Cardiac muscle cell (in vitro differentiated cells and primary cell): Measurements from ENCODE around the gene APOE. TPM values are rescaled to one million over a fixed set of nuclear protein-coding genes. Genes with fewer than 3 reads are reported as not detected.
A peak's percentile ranks its signal among the peaks of the same experiment; 100 is the strongest.

Source experiments
- DNase-seq, 2 donors: peaks; one replicate each; pipeline versions ENCODE4 v3.0.0 to v3.0.0-alpha.2; 2010 to 2017; ENCODE audit warnings: low read depth in 1 of 2, low spot score in 1 of 2
- H3K27ac ChIP-seq: fragments of 200-600 bp; sonication (generic); 2 replicates; pipeline ENCODE4 v1.5.1; 2016
- H3K27me3 ChIP-seq: fragments of 200-600 bp; sonication (generic); 2 replicates; pipeline ENCODE4 v1.6.0; 2016; ENCODE audit warnings: control low read depth
- H3K36me3 ChIP-seq: fragments of 200-600 bp; sonication (generic); 2 replicates; pipeline ENCODE4 v1.5.1; 2016; ENCODE audit warnings: control low read depth
- H3K4me1 ChIP-seq: fragments of 200-600 bp; sonication (generic); 2 replicates; pipeline ENCODE4 v1.8.1; 2017; ENCODE audit warnings: low read depth, mild to moderate bottlenecking, mixed run types
- H3K4me3 ChIP-seq: fragments of 200-600 bp; sonication (generic); 2 replicates; pipeline ENCODE4 v1.5.1; 2016; ENCODE audit warnings: mild to moderate bottlenecking
- H3K9me3 ChIP-seq: fragments of 200-600 bp; sonication (generic); 2 replicates; pipeline ENCODE4 v1.5.1; 2017; ENCODE audit warnings: low read depth, mild to moderate bottlenecking, control low read depth
- CTCF ChIP-seq: IDR thresholded peaks from 2 replicates; pipeline ENCODE4 v1.5.1; 2012; ENCODE audit warnings: low read depth, mild to moderate bottlenecking, low read length
- polyA plus RNA-seq: library from polyadenylated mRNA; unstranded; fragments of >200 nt; fragmentation: Nextera tagmentation; extraction: Ambion mirVana; gene quantifications from 2 replicates; pipeline ENCODE4 v1.2.1, GENCODE V29; 2016
- total RNA-seq: library from RNA; depleted of rRNA; stranded (reverse); fragments of >200 nt; gene quantifications from 2 replicates; pipeline ENCODE4 v1.2.3, GENCODE V29; 2016

The APOE gene
- total and polyA plus RNA-seq, 2 experiments from 2014 or later, result 749 to 908 TPM

GRCh38 chr19:44903602-44904425, 1.8 kb upstream of the APOE start:
- Histone ChIP-seq H3K4me3 (no peak overlapping the region), H3K9me3 (no peaks in the 10 kb centered on the region), H3K36me3 (peaks cover 10% of the 10 kb centered on the region), H3K27ac (peak overlapping the region; percentile 79), H3K4me1 (no peaks in the 10 kb centered on the region), H3K27me3 (no peaks in the 10 kb centered on the region)
- DNase-seq, result peak; percentile 69 to 78
- peak; percentile 96 for TF ChIP-seq CTCF

- Histone ChIP-seq H3K4me1 (no peaks in the 10 kb centered on the region), H3K9me3 (no peaks in the 10 kb centered on the region), H3K4me3 (no peak overlapping the region), H3K36me3 (peaks cover 10% of the 10 kb centered on the region), H3K27me3 (no peaks in the 10 kb centered on the region), H3K27ac (peak overlapping the region; percentile 79)
- TF ChIP-seq CTCF, result peak; percentile 33
- no peak for DNase-seq
Measured at GRCh38 chr19:44904426-44904994, 1.1 kb upstream of the APOE start.

- Histone ChIP-seq H3K27ac (no peak overlapping the region), H3K36me3 (peaks cover under 1% of the 10 kb centered on the region), H3K4me3 (no peak overlapping the region), H3K9me3 (no peaks in the 10 kb centered on the region), H3K27me3 (no peaks in the 10 kb centered on the region), H3K4me1 (no peaks in the 10 kb centered on the region)
- TF ChIP-seq CTCF, result no peak
- DNase-seq, result no peak
Measured at GRCh38 chr19:44907613-44908012, 2.0 kb downstream of the APOE start.

GRCh38 chr19:44908074-44908835, 2.7 kb downstream of the APOE start:
- Histone ChIP-seq H3K27ac (no peak overlapping the region), H3K36me3 (no peaks in the 10 kb centered on the region), H3K4me3 (no peak overlapping the region), H3K4me1 (no peaks in the 10 kb centered on the region), H3K27me3 (no peaks in the 10 kb centered on the region), H3K9me3 (no peaks in the 10 kb centered on the region)
- no peak for TF ChIP-seq CTCF
- no peak for DNase-seq

- no peaks in the 10 kb centered on the region for H3K4me1 ChIP-seq
- H3K4me3 ChIP-seq, result no peak overlapping the region
- no peak for TF ChIP-seq CTCF
- H3K27me3 ChIP-seq, result no peaks in the 10 kb centered on the region
- no peak overlapping the region for H3K27ac ChIP-seq
- no peaks in the 10 kb centered on the region for H3K36me3 ChIP-seq
- DNase-seq, result no peak
- H3K9me3 ChIP-seq, result no peaks in the 10 kb centered on the region
Measured at GRCh38 chr19:44908836-44909261, 3.3 kb downstream of the APOE start.
